Activated CD8-positive, alpha-beta memory T cell treated with anti-CD3 and anti-CD28 coated beads, Interleukin-2, amount 50 U/mL, for 4 hours (primary cell): ENCODE data around the gene KCNJ4.

ENCODE experiments used
- DNase-seq: peaks from one replicate; pipeline ENCODE4 v3.0.0-alpha.2; 2020

The KCNJ4 gene

GRCh38 chr22:38451404-38451803 is 3.6 kb downstream of the KCNJ4 start:
- no peak for DNase-seq

GRCh38 chr22:38450234-38450797 is 4.7 kb downstream of the KCNJ4 start:
- no peak for DNase-seq

GRCh38 chr22:38449776-38450175 is 5.2 kb downstream of the KCNJ4 start:
- DNase-seq = no peak

- no peak for DNase-seq
Measured at GRCh38 chr22:38448945-38449745, 5.9 kb downstream of the KCNJ4 start.

- DNase-seq = no peak
Measured at GRCh38 chr22:38446018-38446601, 8.9 kb downstream of the KCNJ4 start.

- no peak for DNase-seq
Measured at GRCh38 chr22:38444783-38445182, 10.2 kb downstream of the KCNJ4 start.

GRCh38 chr22:38443628-38444521 is 11.1 kb downstream of the KCNJ4 start:
- DNase-seq = no peak

GRCh38 chr22:38442967-38443627 is 11.9 kb downstream of the KCNJ4 start:
- DNase-seq = no peak

GRCh38 chr22:38441620-38442287 is 13.2 kb downstream of the KCNJ4 start:
- no peak for DNase-seq

- no peak for DNase-seq
Measured at GRCh38 chr22:38440747-38441350, 14.2 kb downstream of the KCNJ4 start.

- no peak for DNase-seq
Measured at GRCh38 chr22:38437416-38437815, 17.6 kb downstream of the KCNJ4 start.

- DNase-seq = no peak
Measured at GRCh38 chr22:38436629-38437395, 18.2 kb downstream of the KCNJ4 start.

GRCh38 chr22:38435965-38436364 is 19.0 kb downstream of the KCNJ4 start:
- DNase-seq = no peak

- no peak for DNase-seq
Measured at GRCh38 chr22:38435010-38435409, 20.0 kb downstream of the KCNJ4 start.

- DNase-seq = no peak
Measured at GRCh38 chr22:38433871-38434270, 21.1 kb downstream of the KCNJ4 start.

- no peak for DNase-seq
Measured at GRCh38 chr22:38432264-38432663, 22.7 kb downstream of the KCNJ4 start.

- DNase-seq = no peak
Measured at GRCh38 chr22:38431266-38432010, 23.6 kb downstream of the KCNJ4 start.

- no peak for DNase-seq
Measured at GRCh38 chr22:38429499-38430068, 25.4 kb downstream of the KCNJ4 start.

- no peak for DNase-seq
Measured at GRCh38 chr22:38428714-38429113, 26.3 kb downstream of the KCNJ4 start.

- no peak for DNase-seq
Measured at GRCh38 chr22:38427940-38428339, 27.1 kb downstream of the KCNJ4 start.
